Measurements from ENCODE around the gene ENG.

The ENG gene

GRCh38 chr9:127848756-127849504, 5.5 kb downstream of the ENG start:
- H3K4me3 ChIP-seq (ENCODE audit: low read length) = no peak overlapping the region
- no peaks in the 10 kb centered on the region for H4K20me1 ChIP-seq (ENCODE audit: control insufficient read depth, insufficient read depth, low read depth, low read length)
- no peak overlapping the region for H3K27ac ChIP-seq (ENCODE audit: low read depth, low read length)
- H3F3A ChIP-seq (ENCODE audit: control insufficient read depth, insufficient read depth) = no peaks in the 10 kb centered on the region
- no peak overlapping the region for H3K4me2 ChIP-seq (ENCODE audit: low read length)
- no peaks in the 10 kb centered on the region for H3K4me1 ChIP-seq (ENCODE audit: control insufficient read depth, low read length)
- H3K9me3 ChIP-seq (ENCODE audit: control insufficient read depth, insufficient read depth, low read length) = peaks cover 12% of the 10 kb centered on the region
- H3K79me2 ChIP-seq (ENCODE audit: control insufficient read depth, low read length) = no peaks in the 10 kb centered on the region
- no peaks in the 10 kb centered on the region for H3K9me2 ChIP-seq (replicated peaks; ENCODE audit: control insufficient read depth, low read length)
- H3K27me3 ChIP-seq (ENCODE audit: control insufficient read depth, low read length) = peaks cover 4% of the 10 kb centered on the region; the same call in 1 of the 2 replicates
- TF ChIP-seq CTCF (IDR thresholded peaks at IDR 0.05; ENCODE audit: low read depth, low read length, poor library complexity, severe bottlenecking) (no peak), EZH2phosphoT487 (IDR thresholded peaks at IDR 0.05; ENCODE audit: borderline replicate concordance, low read length) (no peak)
- H3K36me3 ChIP-seq (ENCODE audit: control insufficient read depth, low read length) = no peaks in the 10 kb centered on the region

GRCh38 chr9:127847833-127848755, 6.4 kb downstream of the ENG start:
- Histone ChIP-seq H3K79me2 (ENCODE audit: control insufficient read depth, low read length) (no peaks in the 10 kb centered on the region), H3K36me3 (ENCODE audit: control insufficient read depth, low read length) (no peaks in the 10 kb centered on the region), H3K4me3 (ENCODE audit: low read length) (no peak overlapping the region), H3K27ac (ENCODE audit: low read depth, low read length) (no peak overlapping the region), H3K27me3 (ENCODE audit: control insufficient read depth, low read length) (no peaks in the 10 kb centered on the region), H3K9me3 (ENCODE audit: control insufficient read depth, insufficient read depth, low read length) (peaks cover 12% of the 10 kb centered on the region), H3K4me1 (ENCODE audit: control insufficient read depth, low read length) (no peaks in the 10 kb centered on the region), H3K9me2 (replicated peaks; ENCODE audit: control insufficient read depth, low read length) (no peaks in the 10 kb centered on the region), H4K20me1 (ENCODE audit: control insufficient read depth, insufficient read depth, low read depth, low read length) (no peaks in the 10 kb centered on the region), H3F3A (ENCODE audit: control insufficient read depth, insufficient read depth) (no peaks in the 10 kb centered on the region), H3K4me2 (ENCODE audit: low read length) (no peak overlapping the region)
- TF ChIP-seq EZH2phosphoT487 (IDR thresholded peaks at IDR 0.05; ENCODE audit: borderline replicate concordance, low read length) (no peak), CTCF (IDR thresholded peaks at IDR 0.05; ENCODE audit: low read depth, low read length, poor library complexity, severe bottlenecking) (no peak)

GRCh38 chr9:127847178-127847510, 7.3 kb downstream of the ENG start:
- no peaks in the 10 kb centered on the region for H3K79me2 ChIP-seq (ENCODE audit: control insufficient read depth, low read length)
- H3K4me1 ChIP-seq (ENCODE audit: control insufficient read depth, low read length) = no peaks in the 10 kb centered on the region
- no peaks in the 10 kb centered on the region for H4K20me1 ChIP-seq (ENCODE audit: control insufficient read depth, insufficient read depth, low read depth, low read length)
- no peaks in the 10 kb centered on the region for H3K36me3 ChIP-seq (ENCODE audit: control insufficient read depth, low read length)
- no peaks in the 10 kb centered on the region for H3K27me3 ChIP-seq (ENCODE audit: control insufficient read depth, low read length)
- H3K4me3 ChIP-seq (ENCODE audit: low read length) = no peak overlapping the region
- no peaks in the 10 kb centered on the region for H3K9me2 ChIP-seq (replicated peaks; ENCODE audit: control insufficient read depth, low read length)
- H3K27ac ChIP-seq (ENCODE audit: low read depth, low read length) = no peak overlapping the region
- H3F3A ChIP-seq (ENCODE audit: control insufficient read depth, insufficient read depth) = no peaks in the 10 kb centered on the region
- TF ChIP-seq EZH2phosphoT487 (IDR thresholded peaks at IDR 0.05; ENCODE audit: borderline replicate concordance, low read length) = no peak
- TF ChIP-seq CTCF (IDR thresholded peaks at IDR 0.05; ENCODE audit: low read depth, low read length, poor library complexity, severe bottlenecking) = no peak
- H3K4me2 ChIP-seq (ENCODE audit: low read length) = no peak overlapping the region
- H3K9me3 ChIP-seq (ENCODE audit: control insufficient read depth, insufficient read depth, low read length) = peaks cover 12% of the 10 kb centered on the region

All from DOHH2 (cell line).